SKM-1 (cell line): Measurements from ENCODE around the gene SAFB2.

ENCODE experiments used
- DNase-seq: peaks from one replicate; lab custom pipeline; 2025; ENCODE audit not compliant: unreplicated experiment; lab: John Stamatoyannopoulos, UW

SAFB2 gene

DNA sequence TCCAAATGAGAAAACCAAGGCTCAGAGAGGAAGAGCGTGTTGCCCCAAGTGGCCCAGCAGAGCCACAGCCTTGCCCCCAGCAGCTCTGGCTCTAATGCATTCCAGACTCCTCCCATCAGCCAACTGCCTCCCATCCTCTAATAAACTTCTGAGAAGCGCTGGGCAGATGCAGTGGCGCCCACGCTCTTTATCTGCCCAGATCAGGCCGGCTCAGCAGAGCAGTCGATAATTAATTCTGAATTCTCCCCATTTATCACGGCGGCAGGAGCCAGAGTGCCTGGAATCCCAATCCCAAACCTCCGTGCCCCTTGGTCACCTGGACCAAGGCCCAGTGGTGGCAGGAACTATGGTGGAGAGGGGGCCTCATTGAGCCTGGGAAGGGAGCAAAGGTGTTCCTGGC lies 68.7 kb downstream of the SAFB2 start:
- DNase-seq = no peak

DNA sequence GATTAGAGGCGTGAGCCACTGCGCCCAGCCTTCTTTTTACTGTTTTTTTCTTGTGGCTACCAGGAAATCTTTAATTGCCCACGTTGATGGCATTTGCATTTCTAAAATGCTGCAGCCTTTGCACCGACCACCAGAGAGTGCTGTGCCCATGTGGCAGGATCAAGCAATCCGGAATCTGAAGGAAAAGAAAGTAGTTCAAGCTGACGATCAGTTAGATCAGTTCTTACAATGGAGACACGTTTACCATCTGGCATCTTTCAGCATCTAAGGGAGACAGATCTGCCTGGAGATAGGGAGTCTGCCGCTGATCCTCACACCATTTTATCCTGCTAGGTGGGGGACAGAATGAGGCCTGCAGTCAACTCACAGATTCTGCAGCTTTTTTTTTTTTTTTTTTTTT lies 74.7 kb downstream of the SAFB2 start:
- no peak for DNase-seq

DNA sequence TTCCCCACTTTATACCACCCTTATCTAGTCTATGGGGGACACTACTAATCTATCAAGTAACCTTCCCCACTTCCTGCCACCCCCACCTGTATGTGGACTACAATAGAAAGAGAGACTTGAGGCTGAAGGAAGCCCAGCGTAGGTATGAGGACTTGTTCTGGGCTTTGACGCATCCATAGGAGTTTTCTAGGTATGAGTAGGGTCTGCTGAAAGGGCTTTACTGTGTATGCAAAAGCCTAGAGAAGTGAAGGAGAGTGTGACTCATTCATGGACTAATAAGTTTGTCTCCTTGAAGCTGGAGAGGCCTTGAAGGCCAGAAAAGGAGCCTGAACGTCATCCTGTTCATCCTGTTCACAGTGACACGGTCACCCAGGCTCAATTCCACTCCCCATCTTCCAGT lies 76.6 kb downstream of the SAFB2 start:
- no peak for DNase-seq

DNA sequence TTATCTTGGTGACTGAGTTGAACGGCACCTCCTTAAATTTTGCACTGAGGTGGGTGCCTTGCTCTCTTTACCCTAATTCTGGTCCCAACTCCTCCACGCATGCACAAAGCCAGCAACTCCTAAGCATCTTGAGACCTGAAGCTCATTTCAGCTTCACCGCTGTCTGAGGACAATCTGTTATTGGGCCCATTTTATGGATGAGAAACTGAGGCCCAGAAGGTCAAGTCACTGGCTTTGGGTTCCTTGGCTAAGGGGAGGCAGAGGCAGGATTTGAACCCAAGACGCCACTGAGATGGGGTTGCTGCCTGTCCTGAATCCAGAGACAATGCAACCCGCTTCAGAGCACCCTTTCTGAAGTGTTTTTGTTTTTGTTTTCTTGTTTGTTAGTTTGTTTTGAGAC lies 77.5 kb downstream of the SAFB2 start:
- no peak for DNase-seq

DNA sequence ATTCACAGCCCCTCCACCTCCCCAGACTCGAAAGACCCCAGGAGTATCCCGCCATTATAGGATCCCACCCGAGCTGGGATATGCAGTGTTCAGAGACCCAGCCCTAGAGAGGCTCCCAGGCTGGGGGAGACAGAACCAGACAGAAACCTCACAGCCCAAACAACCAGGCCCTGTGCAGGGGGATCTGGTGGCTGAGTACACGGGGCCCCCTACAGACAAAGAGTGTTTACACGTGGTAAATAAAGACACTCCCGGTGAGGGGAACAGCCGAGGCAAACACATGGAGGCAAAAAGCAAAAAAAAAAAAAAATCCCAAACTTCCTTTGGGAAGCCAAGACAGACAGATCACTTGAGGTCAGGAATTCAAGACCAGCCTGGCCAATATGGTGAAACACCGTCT lies 79.9 kb downstream of the SAFB2 start:
- no peak for DNase-seq

DNA sequence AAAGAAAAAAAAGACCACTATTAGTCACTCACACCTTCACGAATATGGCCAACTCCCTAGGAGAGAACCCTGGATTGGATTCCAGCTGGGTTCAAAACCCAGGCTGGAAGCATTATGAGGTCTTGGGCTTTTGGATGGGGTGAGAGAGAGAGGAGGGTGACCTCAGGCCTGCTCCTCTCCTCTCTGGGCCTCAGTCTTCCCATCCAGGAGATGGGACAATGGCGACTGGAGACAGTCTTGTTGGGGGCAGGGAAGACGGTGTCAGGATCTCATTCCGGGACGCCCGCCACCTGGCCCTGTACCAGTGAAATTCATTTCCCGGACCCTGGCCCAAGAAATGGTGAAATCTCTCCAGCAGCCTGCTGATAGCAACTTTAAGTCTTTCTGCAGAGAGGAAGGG lies 81.1 kb downstream of the SAFB2 start:
- no peak for DNase-seq

DNA sequence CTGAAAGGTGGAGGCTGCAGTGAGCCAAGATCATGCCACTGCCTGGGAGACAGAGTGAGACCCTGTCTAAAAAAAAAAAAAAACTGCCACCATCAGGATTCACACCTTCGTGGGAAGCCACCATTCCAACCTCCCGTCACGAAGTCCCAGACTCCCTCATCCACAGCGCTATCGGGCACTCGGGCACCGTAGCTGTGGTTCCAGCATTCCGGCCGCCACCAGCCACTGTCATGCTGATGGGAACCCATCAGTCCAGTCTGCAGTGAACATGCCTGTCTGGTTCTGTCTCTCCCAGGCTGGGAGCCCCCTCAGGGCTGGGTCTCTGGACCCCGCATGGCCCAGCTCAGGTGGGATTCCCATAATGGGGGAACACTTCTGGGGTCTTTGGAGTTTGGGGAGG lies 82.4 kb downstream of the SAFB2 start:
- no peak for DNase-seq

- no peak for DNase-seq
These were observed 84.7 kb downstream of the SAFB2 start for GRCh38 chr19:5537870-5538269.
